ENCODE data around the gene KNOP1. TPM values are rescaled to one million over a fixed set of nuclear protein-coding genes. Genes with fewer than 3 reads are reported as not detected.

KNOP1 gene
- total RNA-seq, 1 donor from 2014 or later: 19.0 TPM

GRCh38 chr16:19707569-19708295, 10.3 kb downstream of the KNOP1 start:
- H3K4me3 Mint-ChIP-seq: no peak overlapping the region
- H3K36me3 Mint-ChIP-seq (ENCODE audit: low read depth): peaks cover 85% of the 10 kb centered on the region
- H3K27ac Mint-ChIP-seq: no peak overlapping the region
- ChIA-PET POLR2A (no interaction called here), CTCF (no interaction called here)
- DNase-seq (no peak), ATAC-seq (ENCODE audit: low read depth) (no peak)
- no peaks in the 10 kb centered on the region for H3K4me1 Mint-ChIP-seq
- TF ChIP-seq, protein P1, sequence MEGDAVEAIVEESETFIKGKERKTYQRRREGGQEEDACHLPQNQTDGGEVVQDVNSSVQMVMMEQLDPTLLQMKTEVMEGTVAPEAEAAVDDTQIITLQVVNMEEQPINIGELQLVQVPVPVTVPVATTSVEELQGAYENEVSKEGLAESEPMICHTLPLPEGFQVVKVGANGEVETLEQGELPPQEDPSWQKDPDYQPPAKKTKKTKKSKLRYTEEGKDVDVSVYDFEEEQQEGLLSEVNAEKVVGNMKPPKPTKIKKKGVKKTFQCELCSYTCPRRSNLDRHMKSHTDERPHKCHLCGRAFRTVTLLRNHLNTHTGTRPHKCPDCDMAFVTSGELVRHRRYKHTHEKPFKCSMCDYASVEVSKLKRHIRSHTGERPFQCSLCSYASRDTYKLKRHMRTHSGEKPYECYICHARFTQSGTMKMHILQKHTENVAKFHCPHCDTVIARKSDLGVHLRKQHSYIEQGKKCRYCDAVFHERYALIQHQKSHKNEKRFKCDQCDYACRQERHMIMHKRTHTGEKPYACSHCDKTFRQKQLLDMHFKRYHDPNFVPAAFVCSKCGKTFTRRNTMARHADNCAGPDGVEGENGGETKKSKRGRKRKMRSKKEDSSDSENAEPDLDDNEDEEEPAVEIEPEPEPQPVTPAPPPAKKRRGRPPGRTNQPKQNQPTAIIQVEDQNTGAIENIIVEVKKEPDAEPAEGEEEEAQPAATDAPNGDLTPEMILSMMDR (IDR thresholded peaks at IDR 0.05): no peak
- no peaks in the 10 kb centered on the region for H3K27me3 Mint-ChIP-seq
- intact Hi-C loops (cut with micrococcal nuclease): no loop called here
- no peaks in the 10 kb centered on the region for H3K9me3 Mint-ChIP-seq

DNA sequence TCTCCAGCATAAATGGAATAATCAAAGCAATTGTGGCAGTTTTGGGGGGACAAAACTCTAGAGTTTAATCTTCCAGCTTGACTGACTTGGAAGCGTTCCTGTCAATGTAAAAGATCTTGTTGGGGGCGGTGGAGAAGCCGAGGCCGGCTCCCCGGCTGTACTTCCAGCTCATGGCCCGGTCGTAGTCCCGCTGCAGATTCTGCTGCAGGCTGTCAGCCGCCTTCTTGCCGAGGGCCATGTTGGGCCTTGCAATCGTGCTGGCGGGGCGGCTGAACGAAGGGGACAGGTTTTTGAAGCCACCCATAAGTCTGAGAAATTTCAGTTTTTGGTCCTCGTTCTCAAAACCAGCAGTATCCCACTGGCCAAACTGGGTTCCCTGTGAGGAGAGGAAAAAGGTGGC, 11.2 kb downstream of the KNOP1 start:
- ChIA-PET CTCF (no interaction called here), POLR2A (no interaction called here)
- Mint-ChIP-seq H3K36me3 (ENCODE audit: low read depth) (peaks cover 87% of the 10 kb centered on the region), H3K9me3 (no peaks in the 10 kb centered on the region), H3K4me1 (no peaks in the 10 kb centered on the region), H3K4me3 (no peak overlapping the region), H3K27ac (no peak overlapping the region), H3K27me3 (no peaks in the 10 kb centered on the region)
- TF ChIP-seq, protein P1 (IDR thresholded peaks at IDR 0.05): no peak
- intact Hi-C loops (cut with micrococcal nuclease): no loop called here
- ATAC-seq (ENCODE audit: low read depth): no peak
- DNase-seq: no peak

GRCh38 chr16:19705843-19706242, 12.2 kb downstream of the KNOP1 start:
- TF ChIP-seq, protein P1 (IDR thresholded peaks at IDR 0.05): no peak
- intact Hi-C loops (cut with micrococcal nuclease): no loop called here
- Mint-ChIP-seq H3K4me1 (no peaks in the 10 kb centered on the region), H3K27me3 (no peaks in the 10 kb centered on the region), H3K4me3 (no peak overlapping the region), H3K27ac (no peak overlapping the region), H3K9me3 (no peaks in the 10 kb centered on the region), H3K36me3 (ENCODE audit: low read depth) (peaks cover 88% of the 10 kb centered on the region)
- ATAC-seq (ENCODE audit: low read depth) (no peak), DNase-seq (no peak)
- ChIA-PET CTCF (no interaction called here), POLR2A (interaction anchor here (0.6 kb wide), 1 partner anchor 28 kb away, joined by 5 read pairs; no protein-coding TSS in a partner anchor)

DNA sequence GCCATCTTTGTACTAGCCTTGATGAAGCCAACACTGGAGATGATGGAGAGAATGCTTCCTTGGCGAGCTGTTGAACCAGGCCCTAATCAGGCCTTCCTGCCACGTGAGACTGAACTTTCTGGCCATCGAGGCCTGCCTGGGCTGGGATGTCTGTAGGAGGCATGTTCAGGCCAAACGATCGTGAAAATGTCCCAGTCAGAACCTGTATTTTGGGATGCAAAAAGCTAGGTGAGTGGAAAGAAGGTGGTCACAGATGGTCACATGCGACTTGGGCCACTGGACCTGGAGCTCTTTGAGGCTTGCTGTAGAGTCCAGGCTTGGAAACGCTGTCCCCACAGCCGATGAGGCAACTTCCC, 12.9 kb downstream of the KNOP1 start:
- no peaks in the 10 kb centered on the region for H3K9me3 Mint-ChIP-seq
- H3K4me3 Mint-ChIP-seq: no peak overlapping the region
- no peak overlapping the region for H3K27ac Mint-ChIP-seq
- H3K4me1 Mint-ChIP-seq: no peaks in the 10 kb centered on the region
- POLR2A ChIA-PET: interaction anchor here (0.5 kb wide), 1 partner anchor 30 kb away, joined by 3 read pairs; no protein-coding TSS in a partner anchor
- H3K36me3 Mint-ChIP-seq (ENCODE audit: low read depth): peaks cover 88% of the 10 kb centered on the region
- no peak for DNase-seq
- CTCF ChIA-PET: no interaction called here
- H3K27me3 Mint-ChIP-seq: no peaks in the 10 kb centered on the region
- ATAC-seq (ENCODE audit: low read depth): no peak
- intact Hi-C loops (cut with micrococcal nuclease): no loop called here
- TF ChIP-seq, protein P1 (IDR thresholded peaks at IDR 0.05): no peak

DNA sequence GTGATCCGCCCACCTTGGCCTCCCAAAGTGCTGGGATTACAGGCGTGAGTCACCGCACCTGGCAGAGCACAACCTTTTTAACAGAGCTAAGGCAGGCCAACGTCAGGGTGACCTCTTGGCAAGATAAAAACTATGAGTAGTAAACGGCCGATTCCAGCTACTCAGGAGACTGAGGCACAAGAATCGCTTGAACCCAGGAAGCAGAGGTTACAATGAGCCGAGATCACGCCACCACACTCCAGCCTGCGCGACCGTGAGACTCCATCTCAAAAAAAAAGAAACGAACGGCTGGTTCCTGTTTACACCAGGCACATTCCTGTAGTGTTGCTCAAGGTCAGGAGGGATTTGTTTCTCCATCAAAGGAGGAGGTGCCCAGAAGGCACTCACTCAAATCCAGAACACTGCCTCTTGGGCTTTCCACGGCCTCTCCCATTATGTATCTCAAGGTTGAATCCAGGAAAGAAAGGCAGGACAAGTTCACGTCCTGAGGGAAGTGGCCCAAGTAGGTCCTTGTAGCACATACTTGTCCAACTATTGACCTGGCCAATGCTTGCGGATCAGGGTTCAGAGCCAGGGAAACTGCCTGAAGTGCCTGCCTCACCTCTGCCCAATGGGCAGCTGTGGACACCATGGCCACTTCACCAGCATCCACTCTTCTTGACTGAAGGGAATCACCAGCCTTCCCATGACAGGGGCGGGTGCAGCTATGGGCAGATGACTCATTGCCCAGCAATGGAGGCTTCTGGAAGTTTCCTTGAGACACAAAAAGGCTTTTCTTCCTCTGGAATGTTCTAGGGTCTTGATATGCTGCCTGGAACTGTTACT, 13.5 kb downstream of the KNOP1 start:
- Mint-ChIP-seq H3K27ac (no peak overlapping the region), H3K9me3 (no peaks in the 10 kb centered on the region), H3K4me3 (no peak overlapping the region), H3K36me3 (ENCODE audit: low read depth) (peaks cover 88% of the 10 kb centered on the region), H3K4me1 (no peaks in the 10 kb centered on the region), H3K27me3 (no peaks in the 10 kb centered on the region)
- CTCF ChIA-PET: no interaction called here
- intact Hi-C loops (cut with micrococcal nuclease): no loop called here
- TF ChIP-seq, protein P1 (IDR thresholded peaks at IDR 0.05): no peak
- ATAC-seq (ENCODE audit: low read depth) (no peak), DNase-seq (no peak)
- POLR2A ChIA-PET: no interaction called here
